HepG2 (cell line): ENCODE measurements around the gene LCE1E. TPM values are rescaled to one million over a fixed set of nuclear protein-coding genes. Genes with fewer than 3 reads are reported as not detected.

ENCODE experiments used
- ATAC-seq: fragments of 200-7000 bp; cut with Tn5 transposase; 3 replicates; pipeline ENCODE4 v1.9.1; 2020; ENCODE audit warnings: mild to moderate bottlenecking, moderate library complexity
- BruUV-seq: library from RNA; stranded (reverse); fragments of 400-500 nt; replicated peaks from 2 replicates; lab custom pipeline; 2021; lab: Mats Ljungman, UMichigan
- CTCF ChIA-PET: fragments of 300-600 bp; formaldehyde crosslinking; extraction: SDS; loops from one replicate; lab custom pipeline; 2021; ENCODE audit warnings: low total read pairs, inconsistent platforms, low intra/inter-chr PET ratio; lab: Yijun Ruan, JAX
- POLR2A ChIA-PET: fragments of 350-600 bp; sonication (Branson Sonifier 250); formaldehyde crosslinking; loops from one replicate; lab custom pipeline; 2020; ENCODE audit warnings: antibody characterized with exemption, inconsistent platforms; lab: Yijun Ruan, JAX
- DNase-seq: peaks from one replicate; pipeline ENCODE4 v3.0.0-alpha.2; 2015; ENCODE audit warnings: low spot score
- FAIRE-seq: peaks from 3 replicates; lab custom pipeline; 2011; peaks lifted over from hg19 to GRCh38; lab: Jason Lieb, UNC
- H2AFZ ChIP-seq: one replicate; pipeline ENCODE4 v1.6.1; 2011; ENCODE audit warnings: low read length, inconsistent platforms
- H3K27ac ChIP-seq: fragments of 300-600 bp; 3 replicates; pipeline ENCODE4 v1.8.0; 2011; ENCODE audit warnings: mixed run types, mild to moderate bottlenecking, mixed read lengths, low read length, inconsistent platforms; ENCODE audit not compliant: insufficient read depth; ENCODE audit errors: extremely low read length
- H3K27me3 ChIP-seq, 2 experiments: fragments of 200-600 bp in 1 of 2; 2 replicates in 1 of 2; 3 replicates in 1 of 2; pipeline versions ENCODE4 v1.6.0 to v1.8.0; 2011; ENCODE audit warnings: low read length in 2 of 2, mild to moderate bottlenecking in 2 of 2, moderate library complexity in 2 of 2, inconsistent platforms in 1 of 2; ENCODE audit not compliant: insufficient read depth in 2 of 2, control insufficient read depth in 1 of 2
- H3K36me3 ChIP-seq, 2 experiments: fragments of 200-600 bp in 1 of 2; replicated peaks in 1 of 2; 2 replicates in 1 of 2; 3 replicates in 1 of 2; pipeline versions ENCODE4 v1.5.1 to v1.8.0; 2011; ENCODE audit warnings: low read length in 2 of 2, inconsistent platforms in 1 of 2; ENCODE audit not compliant: insufficient read depth in 2 of 2, control insufficient read depth in 1 of 2
- H3K4me1 ChIP-seq: 2 replicates; pipeline ENCODE4 v1.5.1; 2012; ENCODE audit warnings: low read length, inconsistent platforms; ENCODE audit not compliant: insufficient read depth
- H3K4me2 ChIP-seq: 2 replicates; pipeline ENCODE4 v1.6.0; 2011; ENCODE audit warnings: low read depth, low read length, inconsistent platforms
- H3K4me3 ChIP-seq, 3 experiments: fragments of 200-600 bp in 1 of 3; sonication (generic), shearing (Covaris generic) in 1 of 3; replicated peaks in 1 of 3; 2 replicates each; pipeline ENCODE4 v1.5.1; 2011 to 2016; ENCODE audit warnings: low read length in 3 of 3, inconsistent platforms in 2 of 3, low read depth in 2 of 3, mild to moderate bottlenecking in 2 of 3, control low read depth in 1 of 3, mixed read lengths in 1 of 3; ENCODE audit not compliant: insufficient read depth in 1 of 3
- H3K79me2 ChIP-seq: one replicate; pipeline ENCODE4 v1.6.1; 2011; ENCODE audit warnings: low read length, inconsistent platforms; ENCODE audit not compliant: insufficient read depth
- H3K9ac ChIP-seq: 2 replicates; pipeline ENCODE4 v1.6.0; 2011; ENCODE audit warnings: mild to moderate bottlenecking, low read depth, low read length, inconsistent platforms; ENCODE audit not compliant: insufficient read depth
- H3K9me3 ChIP-seq: 2 replicates; pipeline ENCODE4 v1.5.1; 2012; ENCODE audit warnings: mild to moderate bottlenecking, low read length
- H4K20me1 ChIP-seq: 2 replicates; pipeline ENCODE4 v1.6.0; 2011; ENCODE audit warnings: inconsistent platforms, mild to moderate bottlenecking, low read length, moderate library complexity; ENCODE audit not compliant: insufficient read depth
- IRF2 ChIP-seq: IDR thresholded peaks from 2 replicates; pipeline ENCODE4 v1.6.1; 2018; ENCODE audit warnings: missing genetic modification reagents, missing compliant biosample characterization
- KLF13 ChIP-seq: sonication (generic); formaldehyde crosslinking; IDR thresholded peaks from 2 replicates; pipeline ENCODE4 v1.4.0; 2020; ENCODE audit warnings: mild to moderate bottlenecking, missing genetic modification reagents
- MXD4 ChIP-seq: IDR thresholded peaks from 2 replicates; pipeline ENCODE4 v1.6.1; 2016; ENCODE audit warnings: mild to moderate bottlenecking, missing biosample characterization, missing genetic modification reagents
- RFXANK ChIP-seq: IDR thresholded peaks from 2 replicates; pipeline ENCODE4 v1.6.1; 2016
- ZNF138 ChIP-seq: sonication (generic); formaldehyde crosslinking; IDR thresholded peaks from 2 replicates; pipeline ENCODE4 v1.5.0; 2020; ENCODE audit warnings: mild to moderate bottlenecking, low read depth, missing genetic modification reagents
- ZNF746 ChIP-seq: sonication (generic); formaldehyde crosslinking; IDR thresholded peaks from 2 replicates; pipeline ENCODE4 v1.8.0; 2022; ENCODE audit warnings: mild to moderate bottlenecking, missing genetic modification reagents
- WGBS: methylation state at CpG from one replicate; pipeline ENCODE4 v1.1.6; 2017; ENCODE audit warnings: low lambda C conversion rate; 5-methylcytosine and 5-hydroxymethylcytosine counted together
- in situ Hi-C: cut with HindIII; loops from 2 replicates; pipeline ENCODE4 v1.10.0; 2017; ENCODE audit warnings: low pct_unique_long_range_greater_than_20kb; ENCODE audit not compliant: extremely low pct_ligation_motif_present
- intact Hi-C: fragments of 100-400 bp; cut with micrococcal nuclease; formaldehyde crosslinking; loops from one replicate; pipeline ENCODE4 v1.10.0; 2022; ENCODE audit not compliant: unreplicated experiment
- polyA plus RNA-seq, 8 experiments: library from polyadenylated mRNA; depleted of rRNA in 3 of 8; stranded (reverse) in 7 of 8; unstranded in 1 of 8; fragments of >200 nt; fragmentation: Illumina TruSeq in 4 of 8; extraction: Trizol in 4 of 8; gene quantifications; 2 replicates each; pipeline versions ENCODE4 v1.2.1 to v1.2.3, GENCODE V29; 2011 to 2016; ENCODE audit warnings: low read depth in 4 of 8, missing spikeins in 1 of 8, mixed read lengths in 1 of 8; ENCODE audit not compliant: insufficient read depth in 1 of 8
- total RNA-seq, 5 experiments: library from RNA; depleted of rRNA; stranded (reverse); fragments of >200 nt; fragmentation: Illumina TruSeq; extraction: Trizol; gene quantifications; 2 replicates each; pipeline ENCODE4 v1.2.3, GENCODE V29; 2016; ENCODE audit warnings: low read depth in 1 of 5
- TF ChIP-seq, protein P1 (sequence below), 2 experiments: sonication (generic) in 1 of 2; formaldehyde crosslinking in 1 of 2; IDR thresholded peaks; 2 replicates each; pipeline versions ENCODE4 v1.6.1 to v1.9.0; 2014 to 2022; ENCODE audit warnings: antibody characterized with exemption in 1 of 2, borderline replicate concordance in 1 of 2, inconsistent platforms in 1 of 2, low read depth in 1 of 2, missing genetic modification reagents in 1 of 2
- TF ChIP-seq, protein P2 (sequence below): sonication (generic); formaldehyde crosslinking; IDR thresholded peaks from 2 replicates; pipeline ENCODE4 v1.5.1; 2020; ENCODE audit warnings: mild to moderate bottlenecking, moderate library complexity, missing genetic modification reagents
- TF ChIP-seq, protein P3 (sequence below): sonication (generic); formaldehyde crosslinking; IDR thresholded peaks from 2 replicates; pipeline ENCODE4 v1.5.0; 2020; ENCODE audit warnings: mild to moderate bottlenecking, missing genetic modification reagents
- TF ChIP-seq, protein P4 (sequence below): sonication (generic); formaldehyde crosslinking; IDR thresholded peaks from 2 replicates; pipeline ENCODE4 v1.4.0; 2020; ENCODE audit warnings: missing genetic modification reagents

Gene LCE1E
- total and polyA plus RNA-seq, 2 of the 13 experiments (the other 11 are each of a cell fraction or from before 2014, with no cell fraction given), result 0.12 TPM; not detected in 1

DNA sequence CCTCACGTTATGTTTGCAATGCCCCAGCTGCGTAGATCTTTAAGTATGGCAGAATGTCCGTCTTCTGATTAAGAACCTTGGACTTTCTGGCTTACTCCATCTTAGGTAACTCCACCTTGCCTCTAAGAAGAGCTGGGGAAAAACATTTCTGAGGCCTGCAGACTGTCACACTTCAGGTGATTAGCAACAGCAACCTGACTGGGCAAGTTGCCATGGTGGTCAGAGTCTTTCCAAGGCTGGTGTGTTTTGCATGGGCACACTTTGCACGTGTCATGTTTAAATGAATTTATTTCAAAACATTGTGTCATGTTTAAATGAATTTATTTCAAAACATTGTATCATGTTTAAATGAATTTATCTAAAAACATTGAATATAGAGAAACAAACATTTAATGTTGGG, 27.4 kb upstream of the LCE1E start (continued):
- TF ChIP-seq, protein P1, sequence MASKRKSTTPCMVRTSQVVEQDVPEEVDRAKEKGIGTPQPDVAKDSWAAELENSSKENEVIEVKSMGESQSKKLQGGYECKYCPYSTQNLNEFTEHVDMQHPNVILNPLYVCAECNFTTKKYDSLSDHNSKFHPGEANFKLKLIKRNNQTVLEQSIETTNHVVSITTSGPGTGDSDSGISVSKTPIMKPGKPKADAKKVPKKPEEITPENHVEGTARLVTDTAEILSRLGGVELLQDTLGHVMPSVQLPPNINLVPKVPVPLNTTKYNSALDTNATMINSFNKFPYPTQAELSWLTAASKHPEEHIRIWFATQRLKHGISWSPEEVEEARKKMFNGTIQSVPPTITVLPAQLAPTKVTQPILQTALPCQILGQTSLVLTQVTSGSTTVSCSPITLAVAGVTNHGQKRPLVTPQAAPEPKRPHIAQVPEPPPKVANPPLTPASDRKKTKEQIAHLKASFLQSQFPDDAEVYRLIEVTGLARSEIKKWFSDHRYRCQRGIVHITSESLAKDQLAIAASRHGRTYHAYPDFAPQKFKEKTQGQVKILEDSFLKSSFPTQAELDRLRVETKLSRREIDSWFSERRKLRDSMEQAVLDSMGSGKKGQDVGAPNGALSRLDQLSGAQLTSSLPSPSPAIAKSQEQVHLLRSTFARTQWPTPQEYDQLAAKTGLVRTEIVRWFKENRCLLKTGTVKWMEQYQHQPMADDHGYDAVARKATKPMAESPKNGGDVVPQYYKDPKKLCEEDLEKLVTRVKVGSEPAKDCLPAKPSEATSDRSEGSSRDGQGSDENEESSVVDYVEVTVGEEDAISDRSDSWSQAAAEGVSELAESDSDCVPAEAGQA (IDR thresholded peaks at IDR 0.05; ENCODE audit: low read depth), result no peak
- TF ChIP-seq, protein P1 (CRISPR knock-in tag; IDR thresholded peaks at IDR 0.05; ENCODE audit: borderline replicate concordance), result no peak
- TF ChIP-seq, protein P2, sequence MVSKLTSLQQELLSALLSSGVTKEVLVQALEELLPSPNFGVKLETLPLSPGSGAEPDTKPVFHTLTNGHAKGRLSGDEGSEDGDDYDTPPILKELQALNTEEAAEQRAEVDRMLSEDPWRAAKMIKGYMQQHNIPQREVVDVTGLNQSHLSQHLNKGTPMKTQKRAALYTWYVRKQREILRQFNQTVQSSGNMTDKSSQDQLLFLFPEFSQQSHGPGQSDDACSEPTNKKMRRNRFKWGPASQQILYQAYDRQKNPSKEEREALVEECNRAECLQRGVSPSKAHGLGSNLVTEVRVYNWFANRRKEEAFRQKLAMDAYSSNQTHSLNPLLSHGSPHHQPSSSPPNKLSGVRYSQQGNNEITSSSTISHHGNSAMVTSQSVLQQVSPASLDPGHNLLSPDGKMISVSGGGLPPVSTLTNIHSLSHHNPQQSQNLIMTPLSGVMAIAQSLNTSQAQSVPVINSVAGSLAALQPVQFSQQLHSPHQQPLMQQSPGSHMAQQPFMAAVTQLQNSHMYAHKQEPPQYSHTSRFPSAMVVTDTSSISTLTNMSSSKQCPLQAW (CRISPR knock-in tag), result no peak
- TF ChIP-seq, all 625 proteins: peak for 0

DNA sequence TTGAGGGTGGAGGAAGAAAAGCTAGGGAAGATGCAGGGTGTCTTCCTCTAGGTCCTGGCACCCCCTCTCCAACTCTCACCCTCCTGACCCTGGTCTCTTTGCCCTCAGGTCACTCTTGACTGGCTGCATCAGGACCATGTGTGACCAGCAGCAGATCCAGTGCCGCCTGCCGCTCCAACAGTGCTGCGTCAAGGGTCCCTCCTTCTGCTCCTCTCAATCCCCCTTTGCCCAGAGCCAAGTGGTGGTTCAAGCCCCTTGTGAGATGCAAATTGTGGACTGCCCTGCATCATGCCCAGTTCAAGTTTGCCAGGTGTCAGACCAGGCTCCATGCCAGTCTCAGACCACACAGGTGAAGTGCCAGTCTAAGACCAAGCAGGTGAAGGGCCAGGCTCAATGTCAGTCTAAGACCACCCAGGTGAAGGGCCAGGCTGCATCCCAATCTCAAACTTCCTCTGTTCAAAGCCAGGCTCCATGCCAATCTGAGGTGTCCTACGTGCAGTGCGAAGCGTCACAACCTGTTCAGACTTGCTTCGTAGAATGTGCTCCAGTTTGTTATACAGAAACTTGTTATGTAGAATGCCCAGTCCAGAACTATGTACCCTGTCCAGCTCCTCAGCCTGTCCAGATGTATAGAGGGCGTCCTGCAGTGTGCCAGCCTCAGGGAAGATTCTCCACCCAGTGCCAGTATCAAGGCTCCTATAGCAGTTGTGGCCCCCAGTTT, 26.4 kb upstream of the LCE1E start:
- ChIA-PET POLR2A (no interaction called here), CTCF (no interaction called here)
- in situ Hi-C loops, result no loop called here
- H3K4me3 ChIP-seq, result no peak overlapping the region
- no peak for ATAC-seq
- no peaks in the 10 kb centered on the region for H3K79me2 ChIP-seq
- no peak overlapping the region for H3K27ac ChIP-seq
- H2AFZ ChIP-seq, result no peak overlapping the region
- H3K4me1 ChIP-seq, result no peaks in the 10 kb centered on the region
- H4K20me1 ChIP-seq, result no peaks in the 10 kb centered on the region
- WGBS, result 63% methylated on average over 6 of the region's 8 CpGs
- no peak overlapping the region for H3K9ac ChIP-seq
- H3K36me3 ChIP-seq, result no peaks in the 10 kb centered on the region
- TF ChIP-seq ZNF746 (CRISPR knock-in tag) (no peak), KLF13 (CRISPR knock-in tag) (no peak), ZNF138 (no peak), RFXANK (CRISPR knock-in tag) (no peak), IRF2 (CRISPR knock-in tag) (no peak), MXD4 (no peak)
- TF ChIP-seq, protein P3, sequence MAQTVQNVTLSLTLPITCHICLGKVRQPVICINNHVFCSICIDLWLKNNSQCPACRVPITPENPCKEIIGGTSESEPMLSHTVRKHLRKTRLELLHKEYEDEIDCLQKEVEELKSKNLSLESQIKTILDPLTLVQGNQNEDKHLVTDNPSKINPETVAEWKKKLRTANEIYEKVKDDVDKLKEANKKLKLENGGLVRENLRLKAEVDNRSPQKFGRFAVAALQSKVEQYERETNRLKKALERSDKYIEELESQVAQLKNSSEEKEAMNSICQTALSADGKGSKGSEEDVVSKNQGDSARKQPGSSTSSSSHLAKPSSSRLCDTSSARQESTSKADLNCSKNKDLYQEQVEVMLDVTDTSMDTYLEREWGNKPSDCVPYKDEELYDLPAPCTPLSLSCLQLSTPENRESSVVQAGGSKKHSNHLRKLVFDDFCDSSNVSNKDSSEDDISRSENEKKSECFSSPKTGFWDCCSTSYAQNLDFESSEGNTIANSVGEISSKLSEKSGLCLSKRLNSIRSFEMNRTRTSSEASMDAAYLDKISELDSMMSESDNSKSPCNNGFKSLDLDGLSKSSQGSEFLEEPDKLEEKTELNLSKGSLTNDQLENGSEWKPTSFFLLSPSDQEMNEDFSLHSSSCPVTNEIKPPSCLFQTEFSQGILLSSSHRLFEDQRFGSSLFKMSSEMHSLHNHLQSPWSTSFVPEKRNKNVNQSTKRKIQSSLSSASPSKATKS (CRISPR knock-in tag), result no peak
- TF ChIP-seq, protein P4, sequence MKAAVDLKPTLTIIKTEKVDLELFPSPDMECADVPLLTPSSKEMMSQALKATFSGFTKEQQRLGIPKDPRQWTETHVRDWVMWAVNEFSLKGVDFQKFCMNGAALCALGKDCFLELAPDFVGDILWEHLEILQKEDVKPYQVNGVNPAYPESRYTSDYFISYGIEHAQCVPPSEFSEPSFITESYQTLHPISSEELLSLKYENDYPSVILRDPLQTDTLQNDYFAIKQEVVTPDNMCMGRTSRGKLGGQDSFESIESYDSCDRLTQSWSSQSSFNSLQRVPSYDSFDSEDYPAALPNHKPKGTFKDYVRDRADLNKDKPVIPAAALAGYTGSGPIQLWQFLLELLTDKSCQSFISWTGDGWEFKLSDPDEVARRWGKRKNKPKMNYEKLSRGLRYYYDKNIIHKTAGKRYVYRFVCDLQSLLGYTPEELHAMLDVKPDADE (CRISPR knock-in tag), result no peak
- no peaks in the 10 kb centered on the region for H3K9me3 ChIP-seq
- FAIRE-seq, result no peak
- H3K4me2 ChIP-seq, result no peak overlapping the region
- no peaks in the 10 kb centered on the region for H3K27me3 ChIP-seq
- no TSS peak for BruUV-seq
- intact Hi-C loops, result no loop called here
- no peak for DNase-seq
